Caco-2 (cell line): ENCODE results near the gene MARCHF6. TPM values are rescaled to one million over a fixed set of nuclear protein-coding genes. Genes with fewer than 3 reads are reported as not detected.

Experiments
- Bru-seq: library from RNA; stranded (reverse); fragments of 400-500 nt; gene quantifications from one replicate; lab custom pipeline; 2021; lab: Mats Ljungman, UMichigan
- BruChase-seq, 2 experiments: library from RNA; stranded (reverse); fragments of 400-500 nt; gene quantifications; one replicate each; lab custom pipeline; 2021; lab: Mats Ljungman, UMichigan
- BruUV-seq: library from RNA; stranded (reverse); fragments of 400-500 nt; replicated peaks from 2 replicates; lab custom pipeline; 2021; lab: Mats Ljungman, UMichigan
- CTCF ChIA-PET: fragments of 300-600 bp; sonication (Branson Sonifier 250); formaldehyde crosslinking; loops from one replicate; lab custom pipeline; 2022; ENCODE audit warnings: antibody characterized with exemption; lab: Charles Lee
- POLR2A ChIA-PET: fragments of 300-600 bp; sonication (Branson Sonifier 250); formaldehyde crosslinking; loops from one replicate; lab custom pipeline; 2022; ENCODE audit warnings: antibody characterized with exemption; lab: Charles Lee
- DNase-seq, 2 experiments: peaks; one replicate each; pipeline versions ENCODE4 v3.0.0 to v3.0.0-alpha.2; 2020 to 2022
- H3K27me3 ChIP-seq: replicated peaks from 2 replicates; pipeline ENCODE4 v1.6.0; 2011; ENCODE audit warnings: low read length; ENCODE audit not compliant: control insufficient read depth, insufficient read depth
- H3K36me3 ChIP-seq: 2 replicates; pipeline ENCODE4 v1.5.1; 2011; ENCODE audit warnings: low read length; ENCODE audit not compliant: control insufficient read depth, insufficient read depth
- H3K4me1 ChIP-seq: fragments of 250-450 bp; sonication (Bioruptor Pico); 2 replicates; pipeline ENCODE4 v1.5.1; 2020; ENCODE audit warnings: mild to moderate bottlenecking
- H3K4me3 ChIP-seq: 2 replicates; pipeline ENCODE4 v1.5.1; 2011; ENCODE audit warnings: low read depth, mild to moderate bottlenecking, control low read depth, low read length
- H3K9me3 ChIP-seq: fragments of 250-450 bp; sonication (Bioruptor Pico); 2 replicates; pipeline ENCODE4 v1.5.1; 2020; ENCODE audit warnings: mild to moderate bottlenecking, moderate library complexity
- H3K27ac Mint-ChIP-seq: one replicate; pipeline ENCODE4 v1.8.0; 2022; ENCODE audit warnings: mixed read lengths; ENCODE audit not compliant: unreplicated experiment
- H3K27me3 Mint-ChIP-seq: one replicate; pipeline ENCODE4 v1.8.0; 2022; ENCODE audit warnings: mixed read lengths; ENCODE audit not compliant: insufficient read depth, unreplicated experiment
- H3K36me3 Mint-ChIP-seq: one replicate; pipeline ENCODE4 v1.8.0; 2022; ENCODE audit warnings: mild to moderate bottlenecking, mixed read lengths; ENCODE audit not compliant: insufficient read depth, unreplicated experiment
- H3K4me1 Mint-ChIP-seq: one replicate; pipeline ENCODE4 v1.8.0; 2022; ENCODE audit warnings: low read depth, mixed read lengths; ENCODE audit not compliant: unreplicated experiment
- H3K4me3 Mint-ChIP-seq: one replicate; pipeline ENCODE4 v1.8.0; 2022; ENCODE audit warnings: mild to moderate bottlenecking, moderate library complexity, mixed read lengths; ENCODE audit not compliant: unreplicated experiment
- H3K9me3 Mint-ChIP-seq: one replicate; pipeline ENCODE4 v1.8.0; 2022; ENCODE audit warnings: mixed read lengths; ENCODE audit not compliant: unreplicated experiment
- CTCF ChIP-seq, 2 experiments: fragments of 200-600 bp in 1 of 2; IDR thresholded peaks; 1 replicate in 1 of 2; 2 replicates in 1 of 2; pipeline versions ENCODE4 v1.5.1 to v1.8.0; 2011 to 2022; ENCODE audit warnings: antibody characterized with exemption in 1 of 2, control low read depth in 1 of 2, inconsistent platforms in 1 of 2, low read depth in 1 of 2, low read length in 1 of 2, mild to moderate bottlenecking in 1 of 2, moderate library complexity in 1 of 2; ENCODE audit not compliant: insufficient read depth in 1 of 2, severe bottlenecking in 1 of 2, unreplicated experiment in 1 of 2
- intact Hi-C: fragments of 100-400 bp; cut with micrococcal nuclease; formaldehyde crosslinking; loops from one replicate; pipeline ENCODE4 v1.10.0; 2022; ENCODE audit not compliant: unreplicated experiment
- long read RNA-seq: library from polyadenylated mRNA; stranded (forward); transcript quantifications from one replicate; pipeline ENCODE4 v2.0.0, GENCODE V29; 2022
- total RNA-seq: library from RNA; stranded (reverse); gene quantifications from 2 replicates; pipeline ENCODE4 v1.2.3, GENCODE V29; 2022

Gene MARCHF6
- 111 and 123 TPM in 2 replicates for total RNA-seq
- percentile 95 among the genes with signal in this experiment for Bru-seq, nascent RNA
- BruChase-seq, experiment 1, labeled RNA remaining after a 2-hour chase = percentile 95 among the genes with signal in this experiment
- percentile 95 among the genes with signal in this experiment for BruChase-seq, experiment 2, labeled RNA remaining after a 6-hour chase
- long read RNA-seq, full-length matches to known transcripts = 91 of 120 reads
- long read RNA-seq, partial matches to known transcripts = 12 of 120 reads
- long read RNA-seq, other reads (novel, unspliced or antisense) = 17 of 120 reads

GRCh38 chr5:10353241-10354047, at the start of gene MARCHF6:
Gene MARCHF6, plus strand, starts transcription at chr5:10353695. Its CDS starts 204 bp downstream, at chr5:10353899.
- Histone ChIP-seq H3K4me1 (peaks cover 7% of the 10 kb centered on the region; the same call in 1 of the 2 replicates), H3K4me3 (peak within 1 kb of the TSS; percentile 78), H3K9me3 (no peaks in the 10 kb centered on the region), H3K36me3 (no peaks in the 10 kb centered on the region), H3K27me3 (no peaks in the 10 kb centered on the region)
- CTCF ChIA-PET = interaction anchor here (0.9 to 1.2 kb wide), 5 partner anchors 11 to 69 kb away, joined by 3 to 5 read pairs (median 4); no protein-coding TSS in a partner anchor
- intact Hi-C loops = loop anchor here (1.0 to 5.0 kb wide), 5 partner anchors 19 to 129 kb away; partner anchors contain the start of gene CCT5
- Mint-ChIP-seq H3K27ac (peak within 1 kb of the TSS; percentile 99), H3K4me3 (peak within 1 kb of the TSS; percentile 97), H3K4me1 (peaks cover 7% of the 10 kb centered on the region), H3K27me3 (no peaks in the 10 kb centered on the region), H3K9me3 (no peaks in the 10 kb centered on the region), H3K36me3 (peaks cover 20% of the 10 kb centered on the region)
- no TSS peak for BruUV-seq
- no peak for TF ChIP-seq CTCF (IDR thresholded peaks at IDR 0.05; ENCODE audit: insufficient read depth in 1 of 2, low read depth in 1 of 2, low read length in 1 of 2, severe bottlenecking in 1 of 2, unreplicated experiment in 1 of 2)
- DNase-seq = peak; percentile 96 to 98
- POLR2A ChIA-PET = interaction anchor here (0.5 to 1.2 kb wide), 13 partner anchors 39 to 313 kb away, joined by 3 to 6 read pairs (median 3); partner anchors contain the start of genes ATPSCKMT and CCT5

- CTCF ChIA-PET = interaction anchor here (1.0 kb wide), 1 partner anchor 50 kb away, joined by 3 read pairs; the partner anchor contains the start of gene MARCHF6
- intact Hi-C loops = no loop called here
- H3K4me1 Mint-ChIP-seq = peaks cover 13% of the 10 kb centered on the region
- no peaks in the 10 kb centered on the region for H3K27me3 Mint-ChIP-seq
- peaks cover 6% of the 10 kb centered on the region for H3K36me3 Mint-ChIP-seq
- H3K9me3 Mint-ChIP-seq = peaks cover 8% of the 10 kb centered on the region
- no peak overlapping the region for H3K4me3 ChIP-seq
- no peak for DNase-seq
- no peak for TF ChIP-seq CTCF (IDR thresholded peaks at IDR 0.05; ENCODE audit: insufficient read depth in 1 of 2, low read depth in 1 of 2, low read length in 1 of 2, severe bottlenecking in 1 of 2, unreplicated experiment in 1 of 2)
- POLR2A ChIA-PET = no interaction called here
- no peak overlapping the region for H3K27ac Mint-ChIP-seq
- BruUV-seq = no TSS peak
- no peaks in the 10 kb centered on the region for H3K27me3 ChIP-seq
- peaks cover 5% of the 10 kb centered on the region; the same call in 1 of the 2 replicates for H3K9me3 ChIP-seq
- H3K36me3 ChIP-seq = no peaks in the 10 kb centered on the region
- peaks cover 4% of the 10 kb centered on the region for H3K4me1 ChIP-seq
- H3K4me3 Mint-ChIP-seq = no peak overlapping the region
Observed at GRCh38 chr5:10303699-10304170, 49.8 kb upstream of the MARCHF6 start.

- no peak overlapping the region for H3K4me3 ChIP-seq
- H3K27me3 ChIP-seq = no peaks in the 10 kb centered on the region
- H3K27me3 Mint-ChIP-seq = no peaks in the 10 kb centered on the region
- intact Hi-C loops = no loop called here
- H3K4me1 Mint-ChIP-seq = peaks cover 13% of the 10 kb centered on the region
- H3K9me3 ChIP-seq = peaks cover 5% of the 10 kb centered on the region; the same call in 1 of the 2 replicates
- ChIA-PET POLR2A (no interaction called here), CTCF (interaction anchor here (2.2 kb wide), 1 partner anchor 21 kb away, joined by 8 read pairs; no protein-coding TSS in a partner anchor)
- H3K27ac Mint-ChIP-seq = no peak overlapping the region
- H3K4me1 ChIP-seq = peaks cover 4% of the 10 kb centered on the region
- DNase-seq = peak in 1 of 2 experiments; percentile 15
- peaks cover 6% of the 10 kb centered on the region for H3K36me3 Mint-ChIP-seq
- H3K36me3 ChIP-seq = no peaks in the 10 kb centered on the region
- H3K4me3 Mint-ChIP-seq = no peak overlapping the region
- BruUV-seq = no TSS peak
- TF ChIP-seq CTCF (IDR thresholded peaks at IDR 0.05; ENCODE audit: insufficient read depth in 1 of 2, low read depth in 1 of 2, low read length in 1 of 2, severe bottlenecking in 1 of 2, unreplicated experiment in 1 of 2) = no peak
- H3K9me3 Mint-ChIP-seq = peaks cover 8% of the 10 kb centered on the region
Observed at GRCh38 chr5:10304932-10305331, 48.6 kb upstream of the MARCHF6 start.
